DOHH2 (cell line): ENCODE measurements around the gene ABTB1.
A peak's percentile ranks its signal among the peaks of the same experiment; 100 is the strongest.

Source experiments
- H3F3A ChIP-seq: fragments of 200-600 bp; sonication (generic), shearing (Covaris generic); 2 replicates; pipeline ENCODE4 v1.6.0; 2016; ENCODE audit warnings: antibody characterized with exemption, mild to moderate bottlenecking; ENCODE audit not compliant: control insufficient read depth, insufficient read depth
- H3K27ac ChIP-seq: fragments of 200-600 bp; sonication (generic); 2 replicates; pipeline ENCODE4 v1.5.1; 2014; ENCODE audit warnings: low read depth, mild to moderate bottlenecking, low read length, moderate library complexity
- H3K27me3 ChIP-seq: fragments of 200-600 bp; sonication (generic); 2 replicates; pipeline ENCODE4 v1.6.1; 2014; ENCODE audit warnings: mild to moderate bottlenecking, low read length, mixed read lengths; ENCODE audit not compliant: control insufficient read depth
- H3K36me3 ChIP-seq: fragments of 200-600 bp; sonication (generic); 2 replicates; pipeline ENCODE4 v1.6.1; 2014; ENCODE audit warnings: mild to moderate bottlenecking, low read length, moderate library complexity, mixed read lengths; ENCODE audit not compliant: control insufficient read depth
- H3K4me1 ChIP-seq: fragments of 200-600 bp; sonication (generic); 2 replicates; pipeline ENCODE4 v1.6.1; 2014; ENCODE audit warnings: mild to moderate bottlenecking, low read length, mixed read lengths; ENCODE audit not compliant: control insufficient read depth
- H3K4me2 ChIP-seq: fragments of 200-600 bp; sonication (generic); 2 replicates; pipeline ENCODE4 v1.6.0; 2014; ENCODE audit warnings: mild to moderate bottlenecking, low read length, moderate library complexity
- H3K4me3 ChIP-seq: fragments of 200-600 bp; sonication (generic); 2 replicates; pipeline ENCODE4 v1.5.1; 2014; ENCODE audit warnings: mild to moderate bottlenecking, low read length, mixed read lengths
- H3K79me2 ChIP-seq: fragments of 200-600 bp; sonication (generic); 2 replicates; pipeline ENCODE4 v1.6.1; 2014; ENCODE audit warnings: mild to moderate bottlenecking, low read length, mixed read lengths; ENCODE audit not compliant: control insufficient read depth
- H3K9me2 ChIP-seq: fragments of 200-600 bp; sonication (generic); replicated peaks from 2 replicates; pipeline ENCODE4 v1.6.1; 2014; ENCODE audit warnings: mild to moderate bottlenecking, low read length, mixed read lengths; ENCODE audit not compliant: control insufficient read depth
- H3K9me3 ChIP-seq: fragments of 200-600 bp; sonication (generic); 2 replicates; pipeline ENCODE4 v1.6.1; 2014; ENCODE audit warnings: antibody characterized with exemption, low read length, mixed read lengths; ENCODE audit not compliant: control insufficient read depth, insufficient read depth
- H4K20me1 ChIP-seq: fragments of 200-600 bp; sonication (generic); 2 replicates; pipeline ENCODE4 v1.6.0; 2014; ENCODE audit warnings: low read depth, mild to moderate bottlenecking, antibody characterized with exemption, low read length, moderate library complexity; ENCODE audit not compliant: control insufficient read depth, insufficient read depth
- EZH2phosphoT487 ChIP-seq: fragments of 200-600 bp; sonication (generic); IDR thresholded peaks from 2 replicates; pipeline ENCODE4 v1.6.1; 2017; ENCODE audit warnings: borderline replicate concordance, mild to moderate bottlenecking, antibody characterized with exemption, low read length, moderate library complexity, mixed read lengths
- TF ChIP-seq, protein P1 (sequence below): fragments of 200-600 bp; sonication (generic); IDR thresholded peaks from one replicate; pipeline ENCODE4 v1.5.1; 2014; ENCODE audit warnings: antibody characterized with exemption, mild to moderate bottlenecking, low read depth, low read length; ENCODE audit not compliant: poor library complexity, severe bottlenecking

The ABTB1 gene

DNA sequence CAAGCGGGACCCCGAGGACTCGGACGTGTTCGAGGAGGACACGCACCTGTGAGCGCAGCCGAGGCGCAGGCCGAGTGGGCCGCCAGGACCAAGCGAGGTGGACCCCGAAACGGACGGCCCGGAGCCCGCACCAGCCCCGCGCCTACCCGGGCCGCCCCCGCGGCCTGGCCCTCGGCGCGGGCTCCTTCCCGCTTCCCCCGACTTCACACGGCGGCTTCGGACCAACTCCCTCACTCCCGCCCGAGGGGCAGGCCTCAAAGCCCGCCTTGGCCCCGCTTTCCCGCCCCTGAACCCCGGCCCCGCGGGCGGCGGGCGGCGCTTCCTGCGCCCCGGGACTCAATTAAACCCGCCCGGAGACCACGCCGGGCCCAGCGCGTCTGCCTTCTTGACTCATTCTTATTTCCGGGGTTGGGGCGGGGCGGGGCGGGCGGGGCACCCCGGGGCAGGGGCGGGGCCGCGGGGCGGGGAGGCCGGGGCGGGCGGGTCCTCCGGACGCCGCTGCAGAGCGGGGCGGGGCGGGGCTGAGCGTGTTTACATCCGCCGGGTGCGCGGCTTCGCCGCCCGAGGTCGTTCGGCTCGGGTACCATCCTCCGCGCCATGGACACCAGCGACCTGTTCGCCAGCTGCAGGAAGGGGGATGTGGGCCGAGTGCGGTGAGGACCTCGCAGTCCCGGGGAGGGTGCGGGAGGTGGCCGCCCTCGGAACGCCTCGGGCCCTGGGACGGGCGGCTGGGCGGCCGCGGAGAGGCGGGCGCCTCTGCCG is at the start of gene ABTB1:
Gene ABTB1, plus strand, starts transcription at position 524 of the 762 bp plus-strand sequence. Its CDS starts 74 bp downstream, at position 598.
- peaks cover 4% of the 10 kb centered on the region; the same call in 1 of the 2 replicates for H3K79me2 ChIP-seq
- H3K4me3 ChIP-seq = peak within 1 kb of the TSS; percentile 90
- no peaks in the 10 kb centered on the region for H3K9me2 ChIP-seq
- no peaks in the 10 kb centered on the region for H3K9me3 ChIP-seq
- H3K4me2 ChIP-seq = peak within 1 kb of the TSS; percentile 88
- no peaks in the 10 kb centered on the region for H3K36me3 ChIP-seq
- peak within 1 kb of the TSS; percentile 54; the same call in 1 of the 2 replicates for H3K27ac ChIP-seq
- no peaks in the 10 kb centered on the region for H4K20me1 ChIP-seq
- peaks cover 16% of the 10 kb centered on the region for H3K4me1 ChIP-seq
- H3K27me3 ChIP-seq = no peaks in the 10 kb centered on the region
- TF ChIP-seq EZH2phosphoT487 = no peak
- TF ChIP-seq, protein P1, sequence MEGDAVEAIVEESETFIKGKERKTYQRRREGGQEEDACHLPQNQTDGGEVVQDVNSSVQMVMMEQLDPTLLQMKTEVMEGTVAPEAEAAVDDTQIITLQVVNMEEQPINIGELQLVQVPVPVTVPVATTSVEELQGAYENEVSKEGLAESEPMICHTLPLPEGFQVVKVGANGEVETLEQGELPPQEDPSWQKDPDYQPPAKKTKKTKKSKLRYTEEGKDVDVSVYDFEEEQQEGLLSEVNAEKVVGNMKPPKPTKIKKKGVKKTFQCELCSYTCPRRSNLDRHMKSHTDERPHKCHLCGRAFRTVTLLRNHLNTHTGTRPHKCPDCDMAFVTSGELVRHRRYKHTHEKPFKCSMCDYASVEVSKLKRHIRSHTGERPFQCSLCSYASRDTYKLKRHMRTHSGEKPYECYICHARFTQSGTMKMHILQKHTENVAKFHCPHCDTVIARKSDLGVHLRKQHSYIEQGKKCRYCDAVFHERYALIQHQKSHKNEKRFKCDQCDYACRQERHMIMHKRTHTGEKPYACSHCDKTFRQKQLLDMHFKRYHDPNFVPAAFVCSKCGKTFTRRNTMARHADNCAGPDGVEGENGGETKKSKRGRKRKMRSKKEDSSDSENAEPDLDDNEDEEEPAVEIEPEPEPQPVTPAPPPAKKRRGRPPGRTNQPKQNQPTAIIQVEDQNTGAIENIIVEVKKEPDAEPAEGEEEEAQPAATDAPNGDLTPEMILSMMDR = no peak
- no peaks in the 10 kb centered on the region for H3F3A ChIP-seq

DNA sequence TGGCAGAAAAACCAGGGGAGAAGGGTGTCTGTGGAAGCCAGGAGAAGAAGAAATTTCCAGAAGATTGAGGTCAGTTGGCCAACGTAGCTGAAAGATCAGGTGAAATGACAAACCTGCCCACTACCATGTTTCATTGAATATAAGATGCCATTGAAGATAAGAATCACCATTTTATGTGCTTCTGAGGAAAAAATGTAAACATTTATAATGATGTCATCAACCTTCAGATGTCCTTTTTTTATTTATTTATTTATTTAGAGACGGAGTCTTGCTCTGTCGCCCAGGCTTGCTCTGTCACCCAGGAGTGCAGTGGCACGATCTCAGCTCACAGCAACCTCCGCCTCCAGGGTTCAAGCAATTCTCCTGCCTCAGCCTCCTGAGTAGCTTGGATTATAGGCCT is 48.7 kb upstream of the ABTB1 start:
- TF ChIP-seq, protein P1 = no peak
- TF ChIP-seq EZH2phosphoT487 = no peak
- no peaks in the 10 kb centered on the region for H3K79me2 ChIP-seq
- H3K27me3 ChIP-seq = no peaks in the 10 kb centered on the region
- H3F3A ChIP-seq = peaks cover 9% of the 10 kb centered on the region
- no peak overlapping the region for H3K4me3 ChIP-seq
- no peaks in the 10 kb centered on the region for H3K9me3 ChIP-seq
- H3K27ac ChIP-seq = no peak overlapping the region
- H3K4me2 ChIP-seq = no peak overlapping the region
- H4K20me1 ChIP-seq = no peaks in the 10 kb centered on the region
- H3K4me1 ChIP-seq = peaks cover 20% of the 10 kb centered on the region
- H3K36me3 ChIP-seq = peaks cover 40% of the 10 kb centered on the region
- no peaks in the 10 kb centered on the region for H3K9me2 ChIP-seq

DNA sequence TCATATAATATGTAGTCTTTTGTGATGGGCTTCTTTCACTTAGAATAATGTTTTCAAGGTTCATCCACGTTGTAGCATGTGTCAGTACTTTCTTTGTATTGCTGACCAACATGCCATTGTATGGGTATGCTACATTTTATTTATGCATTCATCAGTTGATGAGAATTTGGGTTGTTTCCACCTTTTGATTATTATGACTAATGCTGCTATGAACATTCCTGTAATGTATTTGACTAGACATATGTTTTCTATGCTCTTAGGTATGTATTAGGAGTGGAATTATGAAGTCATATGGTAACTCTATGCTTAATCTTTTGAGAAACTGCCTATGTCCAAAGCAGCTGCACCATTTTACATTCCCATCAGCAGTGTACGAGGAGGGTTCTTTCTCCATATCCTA is 46.9 kb upstream of the ABTB1 start:
- Histone ChIP-seq H4K20me1 (no peaks in the 10 kb centered on the region), H3K27me3 (no peaks in the 10 kb centered on the region), H3K9me2 (no peaks in the 10 kb centered on the region), H3K9me3 (no peaks in the 10 kb centered on the region), H3K27ac (no peak overlapping the region), H3K4me2 (peak overlapping the region; percentile 55), H3K4me3 (peak overlapping the region; percentile 25; the same call in 1 of the 2 replicates), H3F3A (peaks cover 9% of the 10 kb centered on the region), H3K79me2 (no peaks in the 10 kb centered on the region), H3K36me3 (peaks cover 24% of the 10 kb centered on the region), H3K4me1 (peaks cover 29% of the 10 kb centered on the region)
- no peak for TF ChIP-seq EZH2phosphoT487
- TF ChIP-seq, protein P1 = no peak
